HUES6 (cell line): ENCODE data around the gene DPEP3.
A peak's percentile ranks its signal among the peaks of the same experiment; 100 is the strongest.
"Not testable (repeated sequence)": the region's sequence is repeated elsewhere in the genome, so short reads cannot be mapped to it uniquely, and the experiment has no call there.

Source experiments
- H3K27ac ChIP-seq: 2 replicates; pipeline ENCODE4 v1.7.0; 2013; ENCODE audit warnings: low read depth, mild to moderate bottlenecking, low read length, inconsistent platforms
- H3K27me3 ChIP-seq: 2 replicates; pipeline ENCODE4 v1.6.1; 2013; ENCODE audit warnings: low read length; ENCODE audit not compliant: control insufficient read depth, insufficient read depth
- H3K36me3 ChIP-seq: 2 replicates; pipeline ENCODE4 v1.6.1; 2013; ENCODE audit warnings: low read length; ENCODE audit not compliant: control insufficient read depth, insufficient read depth
- H3K4me1 ChIP-seq: 2 replicates; pipeline ENCODE4 v1.6.1; 2013; ENCODE audit warnings: low read length; ENCODE audit not compliant: control insufficient read depth, insufficient read depth
- H3K4me3 ChIP-seq: 2 replicates; pipeline ENCODE4 v1.5.1; 2013; ENCODE audit warnings: low read depth, low read length
- H3K9ac ChIP-seq: one replicate; pipeline ENCODE4 v1.6.1; 2013; ENCODE audit warnings: mild to moderate bottlenecking, low read length
- H3K9me3 ChIP-seq: 2 replicates; pipeline ENCODE4 v1.6.1; 2013; ENCODE audit warnings: low read depth, low read length; ENCODE audit not compliant: control insufficient read depth, insufficient read depth

Gene DPEP3

DNA sequence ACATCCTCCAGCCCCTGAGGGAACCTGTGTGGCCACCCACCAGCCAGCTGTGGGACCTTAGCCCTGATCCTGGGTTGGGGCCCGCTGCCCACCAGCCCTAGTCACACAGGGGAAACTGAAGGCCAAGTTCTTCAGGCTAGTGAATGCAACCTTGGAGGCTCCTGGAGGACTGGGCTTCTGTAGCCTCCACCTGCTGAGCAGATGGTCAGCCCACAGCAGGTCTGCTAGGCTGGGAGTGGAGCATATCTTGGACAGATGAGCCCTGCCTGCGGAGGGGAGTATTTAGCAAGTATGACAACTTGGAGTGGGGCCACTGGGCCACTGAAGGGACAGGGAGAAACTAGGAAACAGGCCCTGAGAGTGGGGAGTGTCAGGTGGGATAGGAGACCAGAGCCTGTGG lies 4.1 kb downstream of the DPEP3 start:
- Histone ChIP-seq H3K27ac (no peak overlapping the region), H3K9me3 (no peaks in the 10 kb centered on the region), H3K4me1 (no peaks in the 10 kb centered on the region), H3K27me3 (peaks cover 4% of the 10 kb centered on the region; the same call in 1 of the 2 replicates), H3K36me3 (no peaks in the 10 kb centered on the region), H3K9ac (no peak overlapping the region), H3K4me3 (no peak overlapping the region)

GRCh38 chr16:67975321-67976105 lies 4.8 kb downstream of the DPEP3 start:
- H3K4me3 ChIP-seq = no peak overlapping the region
- H3K9ac ChIP-seq = no peak overlapping the region
- peaks cover 4% of the 10 kb centered on the region; the same call in 1 of the 2 replicates for H3K27me3 ChIP-seq
- no peaks in the 10 kb centered on the region for H3K9me3 ChIP-seq
- H3K36me3 ChIP-seq = no peaks in the 10 kb centered on the region
- no peak overlapping the region for H3K27ac ChIP-seq
- no peaks in the 10 kb centered on the region for H3K4me1 ChIP-seq

DNA sequence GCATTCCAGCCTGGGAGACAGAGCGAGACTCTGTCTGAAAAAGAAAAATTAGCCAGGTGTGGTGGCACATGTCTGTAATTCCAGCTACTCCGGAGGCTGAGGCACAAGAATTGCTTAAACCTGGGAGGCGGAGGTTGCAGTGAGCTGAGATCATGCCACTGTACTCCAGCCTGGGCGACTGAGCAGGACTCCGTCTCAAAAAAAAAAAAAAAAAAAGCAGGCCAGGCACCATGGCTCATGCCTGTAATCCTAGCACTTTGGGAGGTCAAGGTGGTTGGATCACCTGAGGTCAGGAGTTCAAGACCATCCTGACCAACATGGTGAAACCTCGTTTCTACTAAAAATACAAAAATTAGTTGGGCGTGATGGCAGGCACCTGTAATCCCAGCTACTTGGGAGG lies 8.0 kb downstream of the DPEP3 start:
- not testable (repeated sequence) for H3K9ac ChIP-seq, H3K4me3 ChIP-seq, H3K27ac ChIP-seq, H3K9me3 ChIP-seq, H3K27me3 ChIP-seq, H3K4me1 ChIP-seq, H3K36me3 ChIP-seq

GRCh38 chr16:67971111-67971510 lies 9.2 kb downstream of the DPEP3 start:
- Histone ChIP-seq H3K4me3 (no peak overlapping the region), H3K9ac (no peak overlapping the region), H3K4me1 (peaks cover 17% of the 10 kb centered on the region), H3K27ac (no peak overlapping the region), H3K36me3 (no peaks in the 10 kb centered on the region), H3K9me3 (no peaks in the 10 kb centered on the region), H3K27me3 (no peaks in the 10 kb centered on the region)

DNA sequence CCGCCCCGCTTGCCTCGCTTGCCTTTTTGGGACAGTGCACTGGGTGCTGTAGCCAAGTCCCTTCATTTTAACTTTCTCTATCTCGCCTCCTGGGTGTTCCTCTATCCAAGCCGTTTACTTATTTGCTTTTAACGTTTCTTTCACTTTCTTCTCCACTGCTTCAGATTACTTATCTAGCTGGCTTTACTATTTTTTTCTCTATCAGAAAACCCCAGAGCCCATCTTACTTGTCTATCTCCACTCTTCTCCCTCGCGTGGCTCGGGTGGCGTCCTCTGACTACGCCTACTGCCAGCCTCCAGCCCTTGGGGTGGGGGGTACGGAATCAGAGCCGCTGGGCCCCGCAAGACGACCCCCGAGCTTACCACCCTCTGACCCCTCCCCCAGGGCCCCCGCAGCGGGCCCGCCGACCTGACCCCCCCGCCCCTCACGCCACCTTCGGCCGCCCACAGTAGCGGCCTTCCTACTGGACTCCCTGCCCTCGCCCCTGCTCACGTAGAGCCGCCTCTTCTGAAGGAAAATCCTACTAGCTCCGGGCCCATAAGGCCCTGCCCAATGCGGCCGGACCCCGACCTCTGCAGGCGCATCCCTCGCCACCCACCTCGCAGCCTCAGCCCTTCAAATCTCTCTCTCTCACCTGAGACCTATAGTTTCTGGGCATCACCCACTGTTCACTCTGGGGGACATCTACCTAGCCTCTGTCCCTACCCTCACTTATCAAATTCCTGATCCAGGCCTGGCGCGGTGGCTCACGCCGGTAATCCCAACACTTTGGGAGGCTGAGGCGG lies 10.9 kb downstream of the DPEP3 start:
- H3K9ac ChIP-seq = peak overlapping the region; percentile 60
- peak overlapping the region; percentile 76 for H3K4me3 ChIP-seq
- H3K27me3 ChIP-seq = no peaks in the 10 kb centered on the region
- H3K4me1 ChIP-seq = peaks cover 32% of the 10 kb centered on the region
- H3K36me3 ChIP-seq = peaks cover 6% of the 10 kb centered on the region; the same call in 1 of the 2 replicates
- H3K9me3 ChIP-seq = no peaks in the 10 kb centered on the region
- H3K27ac ChIP-seq = no peak overlapping the region

DNA sequence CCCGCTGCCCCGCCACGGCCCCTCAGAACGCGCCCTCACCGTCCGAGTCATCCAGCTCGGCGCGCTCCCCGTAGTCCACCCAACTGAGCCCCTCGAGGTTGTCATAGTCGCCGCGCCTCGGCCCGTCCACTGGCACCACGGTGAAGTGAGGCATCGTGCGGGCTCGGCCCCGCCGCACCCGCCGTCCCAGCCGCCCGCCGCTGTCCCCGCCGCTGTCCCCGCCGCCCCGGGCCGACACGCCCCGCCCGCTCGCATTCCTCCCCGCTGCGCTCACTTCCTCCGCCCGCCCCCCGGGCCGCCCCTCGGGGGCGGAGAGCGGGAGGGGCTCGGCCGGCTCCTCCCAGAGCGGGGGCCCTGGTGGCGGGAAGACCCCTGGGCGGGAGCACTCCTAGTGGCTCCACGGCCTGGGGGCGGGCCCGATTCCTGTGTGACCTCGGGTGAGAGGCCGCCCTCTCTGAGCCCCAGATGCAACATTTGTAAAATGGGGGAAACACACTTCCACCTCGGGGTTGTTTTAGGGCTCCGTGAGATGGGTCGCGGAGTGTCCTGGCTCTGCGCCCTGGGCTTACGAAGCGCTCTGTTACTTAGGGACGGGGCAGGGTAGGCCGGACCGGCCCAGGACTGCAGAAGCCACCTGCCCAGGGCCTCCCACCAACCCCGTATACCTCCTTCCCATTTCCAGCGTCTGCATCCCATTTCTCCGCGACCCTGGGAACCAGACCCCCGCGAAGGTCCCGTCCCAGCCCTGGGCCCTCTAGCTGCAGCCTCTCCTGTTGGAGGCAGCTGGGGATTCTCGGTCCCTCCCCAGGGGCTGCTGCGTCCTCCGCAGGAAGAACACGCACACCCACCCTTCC lies 11.7 kb downstream of the DPEP3 start, which contains the start of gene SLC12A4:
TSS of gene SLC12A4 (minus strand) at position 238 of the 854 bp plus-strand sequence. CDS start at position 154, 84 bp downstream.
- no peaks in the 10 kb centered on the region for H3K9me3 ChIP-seq
- peaks cover 40% of the 10 kb centered on the region for H3K4me1 ChIP-seq
- H3K4me3 ChIP-seq = peak within 1 kb of the TSS; percentile 76
- peaks cover 8% of the 10 kb centered on the region; the same call in 1 of the 2 replicates for H3K36me3 ChIP-seq
- H3K9ac ChIP-seq = peak within 1 kb of the TSS; percentile 93
- peak within 1 kb of the TSS; percentile 91; the same call in 1 of the 2 replicates for H3K27ac ChIP-seq
- no peaks in the 10 kb centered on the region for H3K27me3 ChIP-seq

DNA sequence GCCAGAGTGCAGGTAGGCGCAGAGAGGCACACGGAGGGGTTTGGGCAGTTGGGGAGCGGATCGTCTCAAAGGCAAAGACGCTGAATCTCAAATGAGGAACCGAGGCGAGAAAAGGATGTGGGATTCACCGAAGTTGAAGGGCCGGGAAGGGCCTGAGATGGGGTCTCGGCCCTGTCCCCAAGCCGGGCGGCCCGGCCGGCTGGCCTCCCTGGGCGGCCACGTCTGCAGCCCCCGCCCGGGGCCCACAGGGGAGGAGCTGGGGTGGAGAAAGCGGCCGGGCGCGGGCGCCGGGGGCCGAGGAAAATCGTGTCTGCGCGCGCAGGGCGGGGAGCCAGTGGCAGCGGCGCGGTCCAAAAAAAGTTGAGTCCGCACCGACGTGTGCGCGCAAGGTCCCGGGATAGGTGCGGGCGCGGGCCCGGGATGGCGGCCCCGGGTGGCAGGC lies 12.3 kb downstream of the DPEP3 start:
- no peaks in the 10 kb centered on the region for H3K9me3 ChIP-seq
- peak overlapping the region; percentile 93 for H3K9ac ChIP-seq
- peak overlapping the region; percentile 76 for H3K4me3 ChIP-seq
- peaks cover 44% of the 10 kb centered on the region for H3K4me1 ChIP-seq
- H3K27me3 ChIP-seq = no peaks in the 10 kb centered on the region
- peak overlapping the region; percentile 91; the same call in 1 of the 2 replicates for H3K27ac ChIP-seq
- peaks cover 12% of the 10 kb centered on the region for H3K36me3 ChIP-seq

DNA sequence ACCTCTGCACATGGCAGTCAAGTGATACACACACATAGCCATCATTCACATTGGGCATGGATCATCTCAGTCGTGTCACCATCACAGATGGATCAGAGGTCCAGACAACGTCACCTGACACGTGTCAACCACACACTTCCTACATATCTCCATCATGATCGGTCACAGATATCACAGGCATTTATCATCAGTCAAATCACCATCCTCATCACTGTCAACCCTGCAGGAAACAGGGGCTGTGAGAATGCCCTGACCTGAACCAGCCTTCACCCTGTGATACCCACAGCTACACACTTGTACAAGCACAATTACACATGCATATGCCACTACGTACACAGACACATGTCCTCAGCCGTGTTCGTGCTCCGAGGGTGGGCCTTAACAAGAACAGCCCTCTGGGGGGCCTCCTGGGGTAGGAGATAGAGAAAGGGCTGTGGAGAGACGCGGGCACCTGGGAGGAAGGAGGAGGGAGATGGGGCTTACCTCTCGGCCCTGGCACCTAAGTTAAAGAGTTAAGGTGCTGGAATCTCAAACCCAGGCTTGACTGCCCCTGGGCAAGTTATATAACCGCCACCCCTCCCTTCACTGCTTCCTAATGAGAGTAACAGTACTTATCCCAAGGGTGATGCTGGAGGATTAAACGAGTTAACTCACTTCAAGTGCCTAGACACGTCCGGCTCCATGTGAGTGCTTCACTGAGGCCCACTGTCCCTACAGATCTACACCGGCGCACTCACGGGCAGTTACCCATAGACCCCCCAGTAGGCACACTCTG lies 12.9 kb downstream of the DPEP3 start:
- Histone ChIP-seq H3K9ac (peak overlapping the region; percentile 93), H3K4me1 (peaks cover 44% of the 10 kb centered on the region), H3K9me3 (no peaks in the 10 kb centered on the region), H3K4me3 (peak overlapping the region; percentile 76), H3K36me3 (peaks cover 18% of the 10 kb centered on the region), H3K27me3 (no peaks in the 10 kb centered on the region), H3K27ac (peak overlapping the region; percentile 91; the same call in 1 of the 2 replicates)

- Histone ChIP-seq H3K9ac (peak overlapping the region; percentile 93), H3K4me3 (peak overlapping the region; percentile 76), H3K36me3 (peaks cover 26% of the 10 kb centered on the region), H3K27ac (peak overlapping the region; percentile 60), H3K27me3 (no peaks in the 10 kb centered on the region), H3K4me1 (peaks cover 44% of the 10 kb centered on the region), H3K9me3 (no peaks in the 10 kb centered on the region)
Observed at GRCh38 chr16:67966549-67967182, 13.6 kb downstream of the DPEP3 start.
